ENCODE data around the gene SGSM1.
A peak's percentile ranks its signal among the peaks of the same experiment; 100 is the strongest.

Gene SGSM1

DNA sequence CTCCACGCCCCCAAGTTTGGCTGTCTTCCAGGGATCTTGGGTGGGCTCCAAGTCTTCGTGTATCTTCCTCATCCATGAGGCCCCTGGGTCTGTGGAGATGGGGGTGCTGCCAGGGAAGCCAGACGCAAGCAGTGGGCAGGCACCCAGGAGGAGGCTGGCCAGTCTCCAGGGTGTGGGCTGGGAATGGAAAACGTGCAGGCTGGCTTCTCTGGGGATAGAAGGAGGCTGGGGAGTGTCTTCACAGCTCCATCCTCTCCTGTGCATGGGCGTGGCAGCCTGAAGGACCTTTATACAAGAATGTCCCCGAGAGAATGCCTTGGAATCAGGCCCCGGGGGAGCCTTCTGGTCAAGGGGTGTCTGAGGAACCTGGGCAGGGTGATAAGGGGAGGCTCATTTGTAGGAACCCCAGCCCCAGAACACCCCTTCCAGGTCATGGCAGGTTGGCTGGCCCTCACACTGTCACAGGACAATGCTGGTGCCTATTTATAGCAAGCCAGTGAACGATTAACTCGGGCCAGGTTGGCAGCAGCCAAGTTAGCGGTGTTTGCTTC, 14.0 kb downstream of the SGSM1 start:
- no peak overlapping the region for H3K27ac ChIP-seq (ENCODE audit: extremely low read depth, low read depth, low read length)
- no peaks in the 10 kb centered on the region for H3K9me3 ChIP-seq (ENCODE audit: control insufficient read depth, insufficient read depth, low read depth, low read length)
- ChIA-PET POLR2A (interaction anchor here (0.7 to 1.1 kb wide), 2 partner anchors 40 to 265 kb away, joined by 3 read pairs; partner anchors contain the start of gene GUCD1), CTCF (interaction anchor here (1.5 kb wide), 1 partner anchor 17 kb away, joined by 4 read pairs; no protein-coding TSS in a partner anchor)
- H3K4me3 ChIP-seq (ENCODE audit: low read depth, low read length): no peak overlapping the region
- H3K4me1 ChIP-seq (ENCODE audit: control insufficient read depth, insufficient read depth, low read length): no peaks in the 10 kb centered on the region
- H3K36me3 ChIP-seq (ENCODE audit: control insufficient read depth in 2 of 2, insufficient read depth in 1 of 2, low read length in 2 of 2): no peaks in the 10 kb centered on the region
- TF ChIP-seq SCRT1 (tag by site-specific recombination; IDR thresholded peaks at IDR 0.05; ENCODE audit: borderline replicate concordance): no peak
- TF ChIP-seq, protein P1, sequence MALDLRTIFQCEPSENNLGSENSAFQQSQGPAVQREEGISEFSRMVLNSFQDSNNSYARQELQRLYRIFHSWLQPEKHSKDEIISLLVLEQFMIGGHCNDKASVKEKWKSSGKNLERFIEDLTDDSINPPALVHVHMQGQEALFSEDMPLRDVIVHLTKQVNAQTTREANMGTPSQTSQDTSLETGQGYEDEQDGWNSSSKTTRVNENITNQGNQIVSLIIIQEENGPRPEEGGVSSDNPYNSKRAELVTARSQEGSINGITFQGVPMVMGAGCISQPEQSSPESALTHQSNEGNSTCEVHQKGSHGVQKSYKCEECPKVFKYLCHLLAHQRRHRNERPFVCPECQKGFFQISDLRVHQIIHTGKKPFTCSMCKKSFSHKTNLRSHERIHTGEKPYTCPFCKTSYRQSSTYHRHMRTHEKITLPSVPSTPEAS (tag by site-specific recombination; IDR thresholded peaks at IDR 0.05): no peak
- TF ChIP-seq ZNF354C (tag by site-specific recombination; IDR thresholded peaks at IDR 0.05; ENCODE audit: borderline replicate concordance, low read depth): no peak
- no peak for TF ChIP-seq ZNF426 (tag by site-specific recombination; IDR thresholded peaks at IDR 0.05)
- no peak for TF ChIP-seq ZNF837 (tag by site-specific recombination; IDR thresholded peaks at IDR 0.05)
- no peak for TF ChIP-seq ZFP69B (tag by site-specific recombination; IDR thresholded peaks at IDR 0.05)
- peak; percentile 82 for TF ChIP-seq ZFHX2 (tag by site-specific recombination; conservative IDR thresholded peaks at IDR 0.05)
- TF ChIP-seq ZNF146 (tag by site-specific recombination; IDR thresholded peaks at IDR 0.05): no peak
- no peak for TF ChIP-seq ZNF248 (tag by site-specific recombination; IDR thresholded peaks at IDR 0.05)
- no peak for TF ChIP-seq ZNF558 (tag by site-specific recombination; IDR thresholded peaks at IDR 0.05)
- TF ChIP-seq ZNF747 (tag by site-specific recombination; IDR thresholded peaks at IDR 0.05): no peak
- TF ChIP-seq MEIS1 (CRISPR knock-in tag; IDR thresholded peaks at IDR 0.05; ENCODE audit: borderline replicate concordance): no peak
- TF ChIP-seq ZNF792 (tag by site-specific recombination; IDR thresholded peaks at IDR 0.05): no peak
- TF ChIP-seq ZSCAN23 (tag by site-specific recombination; IDR thresholded peaks at IDR 0.05): no peak
- TF ChIP-seq KLF1 (tag by site-specific recombination; IDR thresholded peaks at IDR 0.05): peak; percentile 28; the same call in 1 of the 2 replicates
- TF ChIP-seq ZNF19 (tag by site-specific recombination; IDR thresholded peaks at IDR 0.05; ENCODE audit: low read depth): no peak
- TF ChIP-seq, protein P2, sequence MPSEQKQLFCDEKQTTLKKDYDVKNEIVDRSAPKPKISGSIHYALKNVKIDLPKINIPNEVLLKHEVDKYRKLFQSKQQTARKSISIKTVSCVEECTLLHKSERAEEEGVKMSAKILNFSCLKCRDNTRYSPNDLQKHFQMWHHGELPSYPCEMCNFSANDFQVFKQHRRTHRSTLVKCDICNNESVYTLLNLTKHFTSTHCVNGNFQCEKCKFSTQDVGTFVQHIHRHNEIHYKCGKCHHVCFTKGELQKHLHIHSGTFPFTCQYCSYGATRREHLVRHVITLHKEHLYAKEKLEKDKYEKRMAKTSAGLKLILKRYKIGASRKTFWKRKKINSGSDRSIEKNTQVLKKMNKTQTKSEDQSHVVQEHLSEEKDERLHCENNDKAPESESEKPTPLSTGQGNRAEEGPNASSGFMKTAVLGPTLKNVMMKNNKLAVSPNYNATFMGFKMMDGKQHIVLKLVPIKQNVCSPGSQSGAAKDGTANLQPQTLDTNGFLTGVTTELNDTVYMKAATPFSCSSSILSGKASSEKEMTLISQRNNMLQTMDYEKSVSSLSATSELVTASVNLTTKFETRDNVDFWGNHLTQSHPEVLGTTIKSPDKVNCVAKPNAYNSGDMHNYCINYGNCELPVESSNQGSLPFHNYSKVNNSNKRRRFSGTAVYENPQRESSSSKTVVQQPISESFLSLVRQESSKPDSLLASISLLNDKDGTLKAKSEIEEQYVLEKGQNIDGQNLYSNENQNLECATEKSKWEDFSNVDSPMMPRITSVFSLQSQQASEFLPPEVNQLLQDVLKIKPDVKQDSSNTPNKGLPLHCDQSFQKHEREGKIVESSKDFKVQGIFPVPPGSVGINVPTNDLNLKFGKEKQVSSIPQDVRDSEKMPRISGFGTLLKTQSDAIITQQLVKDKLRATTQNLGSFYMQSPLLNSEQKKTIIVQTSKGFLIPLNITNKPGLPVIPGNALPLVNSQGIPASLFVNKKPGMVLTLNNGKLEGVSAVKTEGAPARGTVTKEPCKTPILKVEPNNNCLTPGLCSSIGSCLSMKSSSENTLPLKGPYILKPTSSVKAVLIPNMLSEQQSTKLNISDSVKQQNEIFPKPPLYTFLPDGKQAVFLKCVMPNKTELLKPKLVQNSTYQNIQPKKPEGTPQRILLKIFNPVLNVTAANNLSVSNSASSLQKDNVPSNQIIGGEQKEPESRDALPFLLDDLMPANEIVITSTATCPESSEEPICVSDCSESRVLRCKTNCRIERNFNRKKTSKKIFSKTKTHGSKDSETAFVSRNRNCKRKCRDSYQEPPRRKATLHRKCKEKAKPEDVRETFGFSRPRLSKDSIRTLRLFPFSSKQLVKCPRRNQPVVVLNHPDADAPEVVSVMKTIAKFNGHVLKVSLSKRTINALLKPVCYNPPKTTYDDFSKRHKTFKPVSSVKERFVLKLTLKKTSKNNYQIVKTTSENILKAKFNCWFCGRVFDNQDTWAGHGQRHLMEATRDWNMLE (tag by site-specific recombination; conservative IDR thresholded peaks at IDR 0.05; ENCODE audit: low read depth): no peak
- TF ChIP-seq, protein P3, sequence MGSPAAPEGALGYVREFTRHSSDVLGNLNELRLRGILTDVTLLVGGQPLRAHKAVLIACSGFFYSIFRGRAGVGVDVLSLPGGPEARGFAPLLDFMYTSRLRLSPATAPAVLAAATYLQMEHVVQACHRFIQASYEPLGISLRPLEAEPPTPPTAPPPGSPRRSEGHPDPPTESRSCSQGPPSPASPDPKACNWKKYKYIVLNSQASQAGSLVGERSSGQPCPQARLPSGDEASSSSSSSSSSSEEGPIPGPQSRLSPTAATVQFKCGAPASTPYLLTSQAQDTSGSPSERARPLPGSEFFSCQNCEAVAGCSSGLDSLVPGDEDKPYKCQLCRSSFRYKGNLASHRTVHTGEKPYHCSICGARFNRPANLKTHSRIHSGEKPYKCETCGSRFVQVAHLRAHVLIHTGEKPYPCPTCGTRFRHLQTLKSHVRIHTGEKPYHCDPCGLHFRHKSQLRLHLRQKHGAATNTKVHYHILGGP (tag by site-specific recombination; IDR thresholded peaks at IDR 0.05): no peak
- TF ChIP-seq, protein P4, sequence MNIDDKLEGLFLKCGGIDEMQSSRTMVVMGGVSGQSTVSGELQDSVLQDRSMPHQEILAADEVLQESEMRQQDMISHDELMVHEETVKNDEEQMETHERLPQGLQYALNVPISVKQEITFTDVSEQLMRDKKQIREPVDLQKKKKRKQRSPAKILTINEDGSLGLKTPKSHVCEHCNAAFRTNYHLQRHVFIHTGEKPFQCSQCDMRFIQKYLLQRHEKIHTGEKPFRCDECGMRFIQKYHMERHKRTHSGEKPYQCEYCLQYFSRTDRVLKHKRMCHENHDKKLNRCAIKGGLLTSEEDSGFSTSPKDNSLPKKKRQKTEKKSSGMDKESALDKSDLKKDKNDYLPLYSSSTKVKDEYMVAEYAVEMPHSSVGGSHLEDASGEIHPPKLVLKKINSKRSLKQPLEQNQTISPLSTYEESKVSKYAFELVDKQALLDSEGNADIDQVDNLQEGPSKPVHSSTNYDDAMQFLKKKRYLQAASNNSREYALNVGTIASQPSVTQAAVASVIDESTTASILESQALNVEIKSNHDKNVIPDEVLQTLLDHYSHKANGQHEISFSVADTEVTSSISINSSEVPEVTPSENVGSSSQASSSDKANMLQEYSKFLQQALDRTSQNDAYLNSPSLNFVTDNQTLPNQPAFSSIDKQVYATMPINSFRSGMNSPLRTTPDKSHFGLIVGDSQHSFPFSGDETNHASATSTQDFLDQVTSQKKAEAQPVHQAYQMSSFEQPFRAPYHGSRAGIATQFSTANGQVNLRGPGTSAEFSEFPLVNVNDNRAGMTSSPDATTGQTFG (tag by site-specific recombination; IDR thresholded peaks at IDR 0.05; ENCODE audit: borderline replicate concordance): no peak
- no peak for TF ChIP-seq ZNF335 (tag by site-specific recombination; conservative IDR thresholded peaks at IDR 0.05)
- TF ChIP-seq ZNF585B (tag by site-specific recombination; IDR thresholded peaks at IDR 0.05): no peak
- TF ChIP-seq ZNF791 (tag by site-specific recombination; IDR thresholded peaks at IDR 0.05): no peak
- no peak for TF ChIP-seq ZNF37A (tag by site-specific recombination; IDR thresholded peaks at IDR 0.05)
- no peak for TF ChIP-seq ZNF157 (tag by site-specific recombination; IDR thresholded peaks at IDR 0.05)
- TF ChIP-seq, protein P5, sequence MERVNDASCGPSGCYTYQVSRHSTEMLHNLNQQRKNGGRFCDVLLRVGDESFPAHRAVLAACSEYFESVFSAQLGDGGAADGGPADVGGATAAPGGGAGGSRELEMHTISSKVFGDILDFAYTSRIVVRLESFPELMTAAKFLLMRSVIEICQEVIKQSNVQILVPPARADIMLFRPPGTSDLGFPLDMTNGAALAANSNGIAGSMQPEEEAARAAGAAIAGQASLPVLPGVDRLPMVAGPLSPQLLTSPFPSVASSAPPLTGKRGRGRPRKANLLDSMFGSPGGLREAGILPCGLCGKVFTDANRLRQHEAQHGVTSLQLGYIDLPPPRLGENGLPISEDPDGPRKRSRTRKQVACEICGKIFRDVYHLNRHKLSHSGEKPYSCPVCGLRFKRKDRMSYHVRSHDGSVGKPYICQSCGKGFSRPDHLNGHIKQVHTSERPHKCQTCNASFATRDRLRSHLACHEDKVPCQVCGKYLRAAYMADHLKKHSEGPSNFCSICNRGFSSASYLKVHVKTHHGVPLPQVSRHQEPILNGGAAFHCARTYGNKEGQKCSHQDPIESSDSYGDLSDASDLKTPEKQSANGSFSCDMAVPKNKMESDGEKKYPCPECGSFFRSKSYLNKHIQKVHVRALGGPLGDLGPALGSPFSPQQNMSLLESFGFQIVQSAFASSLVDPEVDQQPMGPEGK (tag by site-specific recombination; IDR thresholded peaks at IDR 0.05): no peak
- TF ChIP-seq EGR2 (tag by site-specific recombination; IDR thresholded peaks at IDR 0.05; ENCODE audit: low read depth): peak; percentile 81
- no peak for TF ChIP-seq ZNF239 (tag by site-specific recombination; IDR thresholded peaks at IDR 0.05)
